Activated naive CD8-positive, alpha-beta T cell treated with anti-CD3 and anti-CD28 coated beads, Interleukin-2, amount 50 U/mL, for 16 hours (primary cell): ENCODE results near the gene RFT1.

ENCODE experiments used
- DNase-seq: peaks from one replicate; pipeline ENCODE4 v3.0.0-alpha.2; 2020; ENCODE audit warnings: low read depth, low spot score

RFT1 gene

DNA sequence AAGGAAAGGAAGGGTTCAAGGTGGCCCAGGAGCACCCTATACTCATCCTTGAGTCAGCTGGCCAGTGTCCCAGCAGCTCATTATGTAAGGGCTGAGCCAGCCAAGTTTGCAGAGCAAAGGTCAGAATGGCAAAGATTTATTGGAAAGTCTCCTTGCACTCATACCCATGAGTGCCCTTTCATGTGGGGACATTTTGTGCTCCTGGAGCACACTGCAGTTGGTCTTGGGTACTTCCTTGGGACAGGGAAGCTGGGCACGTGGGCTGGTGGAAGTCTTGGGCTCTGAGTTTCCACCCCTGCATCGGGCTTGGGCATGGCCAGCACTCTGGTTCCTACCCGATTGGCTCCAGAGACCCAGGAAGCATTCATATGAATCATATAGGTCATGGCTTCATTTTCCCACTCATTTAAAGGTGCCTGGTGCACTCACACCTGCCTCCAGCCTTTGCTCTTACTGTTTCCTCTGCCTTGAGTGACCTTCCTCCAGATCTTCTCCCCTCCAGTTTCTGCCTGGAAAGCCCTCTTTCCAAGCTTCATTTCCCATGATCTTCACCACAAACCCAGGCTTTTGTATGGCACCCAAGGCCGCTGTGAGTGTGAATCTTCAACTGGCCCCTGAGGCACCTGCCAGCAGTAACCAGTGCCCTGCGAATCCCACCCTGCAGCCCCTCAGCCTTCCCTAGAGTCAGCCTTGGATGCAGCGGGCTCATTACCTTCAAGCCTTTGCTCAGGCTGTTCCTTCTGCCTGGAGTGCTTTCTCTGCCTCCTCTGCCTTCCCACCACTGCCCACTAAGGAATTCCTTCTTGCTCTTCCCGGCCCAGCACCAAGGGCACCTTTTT is 20.2 kb upstream of the RFT1 start:
- no peak for DNase-seq

DNA sequence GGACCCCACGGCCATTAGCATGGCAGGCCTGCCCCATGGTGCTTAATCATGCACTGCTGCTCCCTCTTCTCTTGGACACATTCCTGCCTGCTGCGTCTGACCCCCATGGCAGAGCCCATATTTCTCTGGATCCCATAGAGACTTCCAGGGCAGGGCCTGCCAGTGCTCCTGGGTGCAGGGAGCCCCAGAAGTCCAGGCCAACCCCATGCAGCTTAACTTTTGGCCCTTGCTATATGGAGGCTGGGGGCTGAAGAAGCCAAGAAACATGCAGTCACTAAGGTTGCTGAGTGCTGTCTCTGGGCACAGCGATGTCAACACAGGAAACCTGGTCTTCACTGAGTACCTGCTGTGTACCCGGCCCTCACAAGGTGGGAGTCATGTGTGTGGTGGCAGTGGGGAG is 19.5 kb upstream of the RFT1 start:
- DNase-seq = no peak

DNA sequence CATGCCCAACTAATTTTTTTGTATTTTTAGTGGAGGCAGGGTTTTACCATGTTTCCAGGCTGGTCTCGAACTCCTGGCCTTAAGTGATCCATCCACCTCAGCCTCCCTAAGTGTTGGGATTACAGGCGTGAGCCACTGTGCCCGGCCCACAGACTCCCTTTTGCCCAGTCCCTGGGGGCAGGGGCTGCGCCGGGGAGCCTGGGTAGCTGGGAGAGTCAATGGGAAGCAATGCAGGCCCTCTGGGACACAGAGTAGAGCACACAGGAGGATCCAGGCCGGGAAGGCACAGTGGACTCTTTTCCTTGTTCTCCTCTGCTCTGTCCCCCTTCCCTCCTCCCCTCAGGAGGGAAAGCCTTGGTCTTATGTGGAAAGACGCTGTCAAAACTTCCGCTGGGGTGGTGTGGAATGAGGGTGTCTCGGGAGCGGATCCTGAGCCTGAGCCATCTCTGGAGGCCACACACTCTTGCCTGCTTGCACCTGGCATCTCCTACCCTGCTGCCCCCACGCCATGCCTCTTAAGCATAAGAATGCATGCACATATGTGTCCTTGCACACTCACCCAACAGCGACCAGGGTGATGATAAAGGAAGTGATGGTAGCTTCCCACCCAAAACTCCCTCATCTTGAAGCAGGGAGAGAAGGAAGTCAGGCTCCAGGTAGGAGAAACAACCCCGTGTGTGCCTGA is 18.9 kb upstream of the RFT1 start:
- no peak for DNase-seq

DNA sequence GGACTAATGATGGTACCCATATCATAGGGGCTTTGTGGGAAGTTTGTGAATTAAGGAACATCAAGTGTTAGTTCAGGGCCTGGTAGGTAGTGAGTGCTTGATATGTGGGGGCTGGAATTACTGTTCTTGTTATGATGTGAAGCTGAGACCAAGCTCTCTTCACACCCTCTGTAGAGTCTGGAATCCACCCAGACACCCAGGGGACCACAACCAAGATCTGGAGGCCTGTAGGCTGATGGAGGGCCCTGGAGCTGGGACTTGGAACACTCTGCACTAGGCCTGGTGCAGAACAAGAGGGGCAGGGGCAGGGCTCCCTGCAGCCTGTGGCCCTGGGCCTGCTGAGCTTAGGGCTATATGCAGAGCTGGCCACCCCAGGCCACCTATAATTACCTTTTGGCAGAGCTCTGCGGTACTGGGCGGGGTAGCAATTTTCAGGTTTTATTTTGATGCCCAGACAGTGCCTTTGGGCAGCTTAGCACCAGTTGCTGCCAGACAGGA is 17.7 kb upstream of the RFT1 start:
- DNase-seq = no peak

DNA sequence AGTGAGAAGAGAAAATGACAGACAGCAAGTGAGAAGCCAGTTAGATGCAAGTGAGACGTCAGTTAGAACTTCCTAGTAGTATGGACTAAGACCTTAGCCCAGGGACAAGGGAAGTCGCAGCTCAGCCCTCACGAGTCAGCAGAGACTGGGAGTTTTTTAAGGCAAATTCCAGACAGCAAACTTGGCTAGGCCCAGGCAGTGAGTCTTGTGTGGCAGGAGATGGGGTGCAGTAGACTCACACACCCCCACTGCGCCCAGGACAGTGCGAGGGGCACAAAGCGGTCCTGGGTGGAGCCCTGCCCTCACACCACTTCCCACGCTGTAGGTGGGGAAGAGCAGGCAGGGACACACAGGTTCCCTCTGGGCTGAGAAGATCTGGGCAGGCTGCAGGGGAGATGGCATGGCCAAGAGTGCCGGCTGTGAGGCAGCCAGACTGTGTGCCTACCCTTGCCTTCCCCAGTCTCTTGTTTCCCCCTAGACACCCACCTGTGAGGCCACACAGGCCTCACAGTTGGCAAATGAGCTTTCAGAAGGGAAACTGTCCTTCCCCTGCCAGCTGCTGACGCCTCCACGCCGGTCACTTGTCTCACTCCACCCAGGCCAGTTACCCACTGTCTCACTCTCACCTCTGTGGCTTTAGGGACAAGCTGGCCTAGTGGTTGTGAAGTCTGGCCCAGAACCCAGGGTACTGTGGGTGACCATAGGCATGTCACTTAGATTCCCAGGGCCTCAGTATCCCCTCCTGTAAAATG is 17.1 kb upstream of the RFT1 start:
- DNase-seq = no peak

DNA sequence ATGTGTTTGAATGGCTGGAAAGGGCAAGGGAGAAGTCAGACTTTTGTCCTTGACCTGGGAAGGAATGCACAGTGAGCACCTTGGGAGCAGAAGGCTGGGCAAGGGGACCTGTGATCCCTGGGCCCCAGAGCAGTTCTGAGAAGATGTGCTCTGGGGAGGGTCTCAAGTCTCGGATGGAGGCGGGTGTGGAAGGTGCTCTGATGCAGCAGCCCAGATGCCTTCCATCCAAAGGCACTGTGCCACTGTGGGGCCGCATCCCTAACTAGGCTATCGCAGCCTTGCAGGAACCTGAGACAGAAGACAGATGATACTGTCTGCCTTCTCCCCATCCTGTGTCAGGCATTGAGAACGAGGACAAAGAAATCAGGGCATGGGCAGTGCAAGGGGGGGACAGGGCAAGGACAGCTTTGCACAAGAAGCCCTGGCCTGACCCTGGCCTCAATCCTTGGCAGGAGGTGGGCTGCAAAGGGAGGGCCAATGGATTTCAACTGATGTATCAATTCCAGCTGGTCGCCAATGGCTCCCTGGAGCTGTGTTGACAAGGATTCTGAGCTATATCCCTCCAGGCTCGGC is 16.2 kb upstream of the RFT1 start:
- no peak for DNase-seq

DNA sequence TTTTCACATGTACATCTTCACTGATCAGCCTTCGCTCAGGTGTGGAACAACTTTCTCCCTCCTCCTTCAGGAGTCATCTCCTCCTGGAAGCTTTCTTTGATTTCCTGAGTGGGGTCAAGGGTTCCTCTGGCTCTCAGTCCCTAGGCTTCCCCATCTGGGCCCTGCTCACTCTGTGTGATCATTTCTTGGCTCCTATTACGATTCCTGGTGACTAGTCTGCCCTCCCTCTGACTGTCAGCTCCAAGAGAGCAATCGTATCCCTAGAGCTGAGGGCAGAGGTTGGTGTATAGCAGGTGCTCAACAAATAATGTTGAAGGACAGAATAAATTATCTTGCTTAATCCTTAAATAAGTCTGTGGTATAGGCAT is 15.5 kb upstream of the RFT1 start:
- DNase-seq = no peak

DNA sequence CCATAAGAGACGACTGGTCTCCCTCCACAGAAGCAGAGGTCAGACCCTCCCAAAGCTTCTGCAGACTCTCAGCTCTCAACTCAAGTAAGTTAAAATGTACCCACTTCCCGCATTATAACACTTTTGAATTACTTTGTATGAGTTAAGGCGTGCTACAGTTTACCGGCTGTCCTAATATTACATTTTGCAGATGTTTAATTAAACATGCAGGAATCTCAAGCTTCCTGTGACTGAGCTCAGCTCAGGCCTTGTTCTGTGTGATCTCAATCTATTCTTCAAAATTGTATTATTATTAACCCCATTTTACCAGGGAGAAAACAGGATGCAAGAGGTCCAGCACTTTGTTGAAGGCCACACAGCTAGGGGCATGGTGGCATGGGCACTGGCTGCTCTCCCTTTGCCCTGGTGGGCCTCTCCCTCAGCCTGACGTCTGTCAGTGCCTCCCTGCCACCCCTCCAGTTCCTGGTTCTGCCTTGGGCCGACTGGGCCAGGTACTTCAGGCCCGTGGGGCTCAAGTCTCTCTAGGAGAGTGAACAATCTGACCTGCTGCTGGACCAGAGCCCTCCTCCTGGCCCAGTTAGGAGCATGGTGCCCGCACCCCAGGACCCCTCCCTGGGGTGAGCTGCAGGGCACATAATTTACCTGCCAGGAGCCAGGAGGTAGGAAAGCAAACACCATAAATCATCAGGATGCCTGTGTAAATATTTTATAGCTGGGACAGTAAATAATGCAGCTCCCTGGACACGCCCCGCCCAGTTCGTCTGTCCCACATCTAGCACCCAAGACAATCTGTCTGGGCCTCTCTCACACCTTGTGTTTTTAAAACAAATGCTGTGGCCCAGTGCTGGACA is 14.9 kb upstream of the RFT1 start:
- DNase-seq = no peak

DNA sequence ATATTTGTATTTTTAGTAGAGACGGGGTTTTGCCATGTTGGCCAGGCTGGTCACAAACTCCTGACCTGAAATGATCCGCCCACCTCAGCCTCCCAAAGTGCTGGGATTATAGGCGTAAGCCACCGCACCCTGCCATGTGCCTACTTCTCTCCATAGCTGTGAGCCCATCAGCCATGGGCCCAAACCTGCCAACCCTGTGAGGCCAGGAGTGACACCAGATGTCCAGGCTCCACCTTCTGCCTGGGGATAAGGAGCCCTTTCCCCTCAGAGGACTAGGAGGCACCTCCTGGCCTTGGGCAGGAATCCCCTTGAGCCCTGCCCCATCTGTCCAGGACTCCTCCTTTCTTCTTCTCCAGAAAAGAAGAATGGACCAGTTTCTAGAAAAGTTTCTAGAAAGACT is 14.2 kb upstream of the RFT1 start:
- DNase-seq = no peak

DNA sequence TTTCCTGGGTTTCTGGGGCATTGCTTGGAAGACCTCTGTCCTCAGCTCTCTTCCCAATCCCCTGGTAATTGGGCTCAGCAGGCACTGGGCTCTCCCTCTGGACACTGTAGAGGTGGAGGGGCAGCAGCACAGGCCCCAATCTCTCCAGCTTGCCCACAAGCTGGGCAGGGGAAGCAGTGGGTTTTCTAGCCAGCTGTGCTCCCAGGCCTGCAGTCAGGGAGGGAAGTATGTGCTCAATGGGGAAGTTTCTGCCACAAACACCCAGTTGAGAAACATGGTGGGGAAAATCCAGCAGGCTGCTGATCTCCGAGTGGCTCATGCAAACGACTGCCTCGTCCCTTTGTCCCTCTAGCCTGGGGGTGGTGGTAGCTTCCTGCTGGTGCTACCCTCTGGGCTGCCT is 12.8 kb upstream of the RFT1 start:
- DNase-seq = no peak

DNA sequence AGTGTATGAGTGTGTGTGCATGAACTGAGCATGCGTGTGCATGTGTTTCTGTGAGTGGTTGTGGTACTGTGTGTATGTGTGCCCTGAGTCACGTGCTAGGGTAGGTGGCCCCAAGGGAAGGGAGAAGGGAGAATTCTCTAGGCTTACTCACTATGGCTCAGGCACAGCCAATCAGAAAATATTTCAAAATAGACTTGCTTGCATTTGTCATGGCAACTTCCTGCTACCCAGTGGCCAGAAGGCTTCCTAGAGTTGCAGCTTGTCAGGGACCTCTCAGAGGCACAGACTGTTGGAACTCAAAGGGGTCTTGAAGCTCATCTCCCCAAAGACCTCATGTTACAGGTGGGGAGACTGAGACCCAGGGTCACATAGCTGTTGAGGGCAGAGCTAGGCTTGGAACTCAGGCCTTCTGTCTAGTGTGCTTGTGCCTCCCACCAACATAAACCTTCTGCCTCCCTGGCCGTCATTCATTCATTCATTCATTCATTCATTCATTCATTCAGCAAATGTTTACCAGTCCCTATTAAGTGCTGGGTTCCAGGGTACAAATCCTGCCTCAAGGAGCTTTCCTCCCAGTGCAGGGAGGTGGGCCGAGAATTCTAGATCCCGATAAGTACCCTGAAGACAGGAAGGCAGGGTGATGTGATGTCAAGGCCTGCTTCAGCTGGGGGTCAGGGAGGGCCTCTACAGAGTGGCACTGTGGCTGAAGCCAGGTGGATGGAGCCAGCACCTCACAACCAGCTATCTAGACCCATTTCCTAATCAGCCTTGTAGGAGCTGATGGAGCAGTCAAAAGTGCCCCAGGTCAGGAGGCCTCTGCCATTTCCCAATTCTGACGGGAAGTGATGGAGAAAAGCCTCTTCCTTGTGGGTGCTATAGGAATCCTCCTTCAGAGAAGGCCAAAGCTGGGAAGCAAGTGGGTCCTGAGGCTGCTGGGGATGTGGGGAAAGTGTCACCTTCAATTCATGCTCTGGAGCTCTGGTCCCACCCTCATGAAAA is 10.9 kb upstream of the RFT1 start:
- no peak for DNase-seq

DNA sequence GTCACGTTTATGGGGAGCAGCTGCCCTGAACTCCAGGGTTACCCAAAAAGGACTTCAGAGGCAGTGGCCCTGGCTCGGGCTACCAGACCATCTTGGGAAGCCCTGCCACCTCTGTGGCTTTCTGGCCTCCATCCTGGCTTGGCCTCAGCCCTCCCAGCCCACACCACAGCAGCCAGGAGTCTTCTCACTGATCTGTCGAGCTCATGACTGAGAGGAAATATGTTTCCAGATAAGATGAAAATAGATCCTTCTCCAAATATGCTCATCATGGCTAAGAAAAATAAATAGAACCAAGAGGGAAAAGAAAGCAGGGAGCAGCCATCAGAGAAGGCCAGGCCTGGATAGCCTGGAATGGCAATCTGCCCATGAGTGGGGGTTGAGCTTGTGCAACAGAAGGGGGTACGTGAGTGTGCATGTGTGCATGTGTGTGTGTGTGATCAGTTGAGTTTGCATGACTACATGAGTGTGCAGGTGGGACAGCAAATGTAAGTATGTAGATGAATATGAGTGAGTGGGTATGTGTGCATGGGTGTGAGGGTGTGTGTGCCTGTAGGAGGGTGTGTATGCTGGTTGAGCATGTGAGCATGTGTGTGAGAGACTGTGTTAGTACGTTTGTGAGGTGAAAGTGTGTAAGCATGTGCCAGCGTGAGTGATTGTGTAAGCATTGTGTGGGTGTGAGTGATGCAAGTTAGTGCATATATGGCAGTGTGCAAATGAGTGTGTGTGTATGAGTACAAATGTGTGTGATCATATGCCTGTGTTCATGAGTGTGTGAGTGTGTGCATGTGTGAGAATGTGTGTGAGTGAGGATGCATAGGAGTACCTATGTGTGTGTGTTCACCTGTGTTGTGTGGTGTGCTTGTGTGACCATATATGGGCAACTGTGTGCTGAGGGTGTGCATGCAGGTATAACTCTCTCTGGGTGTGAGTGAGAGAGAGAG is 9.9 kb upstream of the RFT1 start:
- no peak for DNase-seq

DNA sequence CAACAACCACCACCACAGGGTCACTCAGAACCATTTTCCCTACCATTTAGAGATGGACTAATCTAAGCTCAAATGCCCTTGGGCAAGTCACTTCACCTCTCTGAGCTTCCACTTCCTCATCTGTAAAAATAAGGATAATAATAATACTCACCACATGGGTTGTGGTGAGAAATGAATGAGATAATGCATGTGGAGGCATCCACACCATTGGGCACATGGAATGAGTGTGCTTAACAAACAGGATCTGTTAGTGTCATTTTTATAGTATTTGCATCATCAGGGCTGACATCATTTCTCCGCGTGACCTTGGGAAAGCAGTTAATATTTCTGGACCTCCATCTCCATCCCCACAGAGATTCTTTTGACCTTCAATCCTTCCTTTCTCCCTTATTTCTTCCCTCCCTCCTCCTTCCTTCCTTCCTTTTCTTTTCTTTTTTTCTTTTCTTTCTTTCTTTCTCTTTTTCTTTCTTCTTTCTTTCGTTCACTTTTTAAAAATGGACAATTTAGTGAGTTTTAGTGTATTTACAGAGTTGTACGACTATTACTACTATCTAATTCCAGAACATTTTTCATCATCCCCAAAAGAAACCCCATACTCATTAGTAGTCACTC is 7.7 kb upstream of the RFT1 start:
- DNase-seq = no peak

DNA sequence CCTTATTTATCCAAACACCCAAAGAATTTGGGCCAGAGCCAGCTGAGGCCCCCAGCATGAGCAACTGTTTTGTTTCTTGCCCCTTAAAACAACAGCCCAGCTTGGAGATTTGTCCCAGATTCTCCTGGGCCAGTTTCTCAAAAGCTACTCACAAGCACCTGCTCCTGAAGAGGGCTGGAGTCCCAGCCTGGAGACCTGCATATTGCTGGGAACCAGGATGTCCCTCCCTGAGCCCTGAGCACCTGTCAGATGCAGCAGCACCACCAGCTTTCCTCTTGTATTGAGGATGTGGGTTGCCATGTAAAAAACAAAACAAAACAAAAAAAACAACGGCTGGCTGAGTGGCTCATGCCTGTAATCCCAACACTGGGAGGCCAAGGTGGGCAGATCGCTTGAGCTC is 7.0 kb upstream of the RFT1 start:
- no peak for DNase-seq

DNA sequence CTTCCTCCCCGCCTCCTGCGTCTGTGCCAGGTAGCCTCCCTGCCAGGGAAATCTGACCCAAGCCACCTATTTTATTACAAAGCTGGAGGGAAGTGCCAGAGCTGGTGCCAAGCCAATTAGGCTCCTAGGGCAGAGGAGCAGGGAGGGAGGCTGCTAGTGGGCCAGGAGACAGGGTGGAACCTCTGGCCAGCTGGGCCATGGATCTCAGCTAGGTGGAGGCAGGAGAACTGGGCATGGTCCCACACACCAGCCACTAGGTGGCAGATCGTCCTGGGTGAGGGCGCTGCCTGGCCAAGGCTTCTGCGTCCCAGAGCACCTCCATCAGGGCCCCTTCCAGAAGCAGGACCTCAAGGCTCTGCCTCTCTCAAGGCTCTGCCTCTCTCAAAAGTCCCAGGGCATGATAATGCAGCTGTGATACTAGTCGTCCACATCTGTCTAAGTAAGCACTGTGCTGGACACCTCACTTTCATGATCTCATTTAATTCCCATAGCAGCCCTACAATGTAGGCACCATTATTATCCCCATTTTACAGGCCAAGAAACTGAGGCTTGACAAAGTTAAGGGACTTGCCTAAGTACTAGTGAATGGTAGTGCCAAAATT is 4.5 kb upstream of the RFT1 start:
- peak; percentile 7 for DNase-seq

DNA sequence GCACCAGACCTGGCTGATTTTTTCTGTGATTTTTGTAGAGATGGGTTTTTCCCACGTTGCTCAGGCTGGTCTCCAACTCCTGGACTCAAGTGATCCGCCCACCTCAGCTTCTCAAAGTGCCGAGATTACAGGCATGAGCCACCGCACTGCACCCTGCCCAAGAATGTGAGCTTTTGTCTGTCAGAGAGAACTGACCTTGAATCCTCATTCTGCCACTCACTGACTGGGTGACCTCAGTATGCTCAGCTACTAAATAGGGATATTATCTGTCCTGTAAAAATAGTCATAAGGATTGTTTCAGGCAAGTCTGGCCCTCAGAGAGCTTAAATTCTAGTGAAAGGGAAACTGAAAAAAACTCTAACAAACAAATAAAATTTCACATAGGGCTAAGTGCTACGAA is 2.1 kb upstream of the RFT1 start:
- DNase-seq = no peak

DNA sequence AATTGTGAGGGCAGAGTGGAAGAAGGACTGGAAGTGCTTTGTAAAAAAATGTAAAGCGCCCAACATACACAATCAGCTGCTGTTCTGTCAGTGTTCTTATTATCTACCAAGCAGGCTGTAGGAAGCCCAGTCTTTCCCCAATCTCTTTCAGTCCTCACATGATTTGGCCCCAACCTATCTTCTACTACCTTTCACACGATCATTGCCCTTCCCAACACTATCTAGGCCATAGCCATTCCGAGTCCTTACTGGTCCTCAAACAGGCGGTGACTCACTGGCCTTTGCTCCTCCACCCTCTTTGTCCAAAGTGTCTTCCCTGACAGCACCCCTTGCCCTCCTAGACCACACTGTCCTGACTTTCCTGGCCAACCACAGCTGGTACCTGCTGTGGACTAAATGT is 861 bp upstream of the RFT1 start:
- no peak for DNase-seq

DNA sequence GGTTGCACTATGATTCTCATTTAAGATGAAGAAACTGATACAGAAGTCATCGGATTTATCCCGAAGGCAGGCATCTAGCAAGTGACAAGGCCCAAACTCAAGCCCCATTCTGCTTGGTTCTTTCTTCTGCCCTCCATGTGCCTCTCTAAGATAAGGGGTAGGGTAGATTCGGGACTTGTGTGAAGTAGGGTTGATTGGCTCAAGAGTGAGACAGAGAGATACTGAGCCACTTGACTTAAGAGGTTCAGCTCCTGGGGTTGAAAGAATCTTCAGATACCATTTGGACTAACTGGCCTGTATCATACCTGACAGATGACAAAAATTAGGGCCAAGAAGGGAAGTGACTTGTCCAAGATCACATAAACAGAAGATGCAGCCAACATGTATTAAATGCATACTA is 891 bp downstream of the RFT1 start:
- no peak for DNase-seq
